T follicular helper cell (primary cell): ENCODE data around the gene IGF1R.

Experiments
- DNase-seq: peaks from one replicate; pipeline ENCODE4 v3.0.0-alpha.2; 2020; ENCODE audit warnings: low read depth

The IGF1R gene

DNA sequence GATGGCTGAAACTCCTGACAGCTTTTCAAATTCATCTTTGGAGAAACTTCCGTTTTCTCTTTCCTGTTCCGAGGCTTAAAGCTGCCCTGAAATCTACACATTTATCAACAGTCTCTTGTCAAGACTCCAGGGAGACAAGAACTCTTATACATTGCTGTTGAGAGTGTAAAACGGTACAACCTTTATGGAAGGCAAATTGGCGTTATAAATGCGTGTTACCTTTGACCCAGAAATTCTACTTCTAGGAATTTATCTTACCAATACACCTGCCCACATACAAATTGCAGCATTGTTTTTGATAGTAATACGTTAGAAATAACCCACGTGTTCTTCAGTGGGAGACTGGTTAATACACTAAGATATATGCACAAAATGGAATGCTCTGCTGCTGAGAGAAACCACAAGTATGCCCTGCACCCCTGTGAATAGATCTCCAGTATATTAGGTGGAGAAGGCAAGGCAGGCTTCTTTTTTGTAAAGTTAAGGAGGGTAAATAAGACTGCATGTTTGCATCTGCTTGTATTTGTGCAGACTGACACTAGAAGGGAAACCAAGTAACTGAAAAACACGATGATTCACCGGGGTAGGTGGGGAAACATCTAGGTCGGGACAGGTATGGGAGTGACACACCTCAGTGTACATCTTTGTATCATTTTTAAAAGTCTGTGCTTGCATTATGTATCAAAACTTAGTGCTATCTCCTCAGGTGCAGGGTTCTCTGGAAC is 97.5 kb downstream of the IGF1R start:
- DNase-seq = no peak

DNA sequence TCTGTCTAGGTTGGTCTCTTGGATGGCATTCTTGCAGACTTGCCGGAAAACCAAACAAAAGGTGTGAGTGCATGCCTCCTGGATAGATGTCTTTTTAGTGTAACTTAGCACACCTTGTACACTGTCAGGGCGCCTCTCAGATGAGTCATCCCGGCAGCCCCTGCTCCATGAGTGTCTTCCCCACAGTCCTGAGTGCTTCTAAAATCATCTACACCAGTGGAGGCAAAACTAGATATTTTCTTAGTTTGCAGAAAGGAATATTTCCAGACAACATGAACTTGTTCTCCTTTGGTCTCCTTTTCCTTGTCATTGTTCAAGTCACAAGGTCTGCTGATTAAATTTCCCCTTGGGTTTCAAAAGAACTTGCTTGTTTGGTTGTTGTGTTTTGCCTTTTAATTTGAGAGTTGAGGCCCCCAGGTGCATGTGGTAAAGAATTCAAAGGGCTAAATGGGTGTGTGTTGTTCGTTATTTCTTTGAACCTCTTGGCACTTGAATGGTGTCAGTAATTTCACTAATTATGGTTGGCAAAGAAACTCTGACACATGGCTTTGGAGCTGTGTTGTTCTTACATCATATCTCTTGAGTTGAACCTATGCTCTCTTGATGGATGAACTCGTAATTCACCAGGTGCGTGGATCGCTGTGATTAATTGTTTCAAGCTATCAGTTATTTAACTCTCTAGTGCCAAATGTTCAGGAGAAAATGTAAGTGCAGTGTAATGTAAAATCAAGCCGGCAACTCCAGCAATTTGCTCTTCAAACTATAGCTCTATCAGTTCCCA is 98.2 kb downstream of the IGF1R start:
- no peak for DNase-seq

DNA sequence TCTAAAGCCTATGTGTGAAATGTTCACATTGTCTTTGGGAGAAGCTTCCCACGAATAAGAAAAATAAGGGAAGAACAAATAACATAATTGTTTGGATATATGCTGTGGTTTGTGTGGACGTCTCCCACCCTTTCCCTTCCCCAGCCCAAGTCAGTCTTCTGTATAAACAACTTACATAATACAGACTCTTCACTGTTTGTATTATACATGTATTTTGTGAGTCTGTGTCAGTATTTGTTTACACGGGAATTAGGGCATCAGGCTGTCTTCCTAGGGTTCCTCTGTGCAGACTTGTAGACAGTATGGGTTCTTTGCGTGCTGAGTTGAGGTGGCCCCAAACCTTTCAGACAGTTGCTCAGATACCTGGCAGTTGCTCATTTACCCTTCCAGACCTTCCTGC is 103.4 kb downstream of the IGF1R start:
- DNase-seq = no peak

DNA sequence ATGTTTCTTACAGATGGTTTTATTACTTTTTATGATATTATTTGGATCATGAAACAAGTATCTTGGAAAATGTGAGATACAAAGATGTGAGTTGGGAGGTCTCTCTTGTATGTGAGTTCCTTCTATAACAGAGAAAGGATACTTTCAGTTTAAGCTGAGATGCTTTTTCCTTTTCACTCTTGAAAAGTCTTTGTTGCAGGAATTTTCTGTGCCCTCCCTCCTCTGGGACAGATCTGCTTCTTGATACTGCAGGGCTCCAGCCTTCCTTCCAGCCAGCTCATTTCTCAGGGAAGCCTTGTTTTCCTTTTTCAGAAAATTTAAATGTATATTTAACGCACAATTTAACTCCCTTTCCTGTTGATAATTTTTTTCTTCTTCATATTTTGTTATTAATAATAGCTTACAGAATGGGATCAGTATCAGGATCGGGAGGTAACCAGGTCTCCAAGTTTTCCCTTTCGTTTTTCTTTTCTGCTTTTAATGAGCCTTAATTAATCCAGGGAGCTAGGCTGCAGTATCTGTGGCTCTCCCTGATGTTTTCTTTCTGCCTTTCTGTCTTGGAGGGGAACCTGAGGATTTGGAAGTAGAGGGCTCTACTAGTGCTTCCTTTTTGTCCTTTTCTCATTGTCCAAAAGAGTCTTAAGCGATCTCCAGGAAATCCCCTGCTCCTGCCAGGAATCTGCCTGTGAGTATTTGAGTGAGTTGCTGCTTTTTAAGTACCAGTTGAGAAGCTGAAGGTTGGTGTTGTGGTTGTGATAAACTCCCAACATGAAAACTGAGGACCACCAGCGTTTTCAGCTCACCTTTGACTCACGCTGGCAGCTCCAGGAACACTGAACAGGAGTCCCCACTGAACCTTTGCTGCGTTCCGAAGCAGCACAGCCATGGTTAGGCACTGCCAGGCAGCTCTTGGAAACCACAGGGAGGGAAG is 105.7 kb downstream of the IGF1R start:
- DNase-seq = no peak

DNA sequence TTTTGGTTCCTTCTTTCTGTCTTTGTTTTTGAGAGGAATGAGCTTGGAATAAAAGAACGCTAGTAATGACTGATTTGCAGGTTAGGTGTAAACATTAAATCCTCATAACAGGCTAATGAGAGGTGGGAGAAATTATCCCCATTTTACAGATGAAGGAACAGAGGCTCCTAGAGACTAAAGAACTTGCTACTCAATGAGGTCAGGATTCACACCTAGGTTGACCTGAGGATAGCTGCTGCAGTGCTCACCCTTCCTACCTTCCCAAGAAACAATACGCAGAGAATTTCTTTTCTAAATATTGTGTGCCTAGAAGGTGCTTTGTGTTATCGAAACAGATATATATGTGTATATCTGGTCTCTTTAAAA is 106.3 kb downstream of the IGF1R start:
- DNase-seq = no peak

DNA sequence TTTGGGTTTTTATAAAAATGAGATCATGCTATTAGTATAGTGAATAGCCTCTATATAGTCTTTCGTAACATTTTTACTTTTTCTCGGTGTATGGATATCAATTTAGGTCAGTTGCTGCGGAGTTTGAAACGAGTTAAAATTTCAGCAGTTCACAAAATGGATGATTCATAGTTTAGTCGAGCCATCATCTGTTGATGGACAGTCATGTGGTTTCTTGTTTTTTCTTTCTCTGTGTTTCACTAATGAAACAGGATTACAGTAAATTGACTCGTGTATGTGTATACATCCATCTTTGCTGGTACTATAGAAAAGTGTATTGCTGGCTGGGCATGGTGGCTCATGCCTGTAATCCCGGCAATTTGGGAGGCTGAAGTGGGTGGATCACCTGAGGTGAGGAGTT is 106.8 kb downstream of the IGF1R start:
- DNase-seq = no peak

DNA sequence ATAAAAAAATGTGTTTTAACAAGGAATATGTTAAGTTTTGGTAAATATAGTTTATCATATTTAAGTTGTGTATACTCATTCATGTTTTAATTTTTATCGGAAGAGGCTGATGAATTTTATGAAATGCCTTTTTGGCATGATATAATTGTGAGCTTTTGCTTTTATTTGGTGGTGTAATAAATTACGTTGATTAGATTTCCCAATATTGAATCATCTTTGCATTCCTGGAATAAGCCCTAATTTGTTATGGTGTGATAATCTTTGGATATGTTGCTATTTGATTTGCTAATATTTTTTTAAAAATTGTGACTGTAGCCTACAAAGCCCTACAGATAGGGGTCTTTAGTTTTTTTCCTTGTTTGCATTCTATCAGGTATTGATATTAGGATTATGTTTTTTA is 107.4 kb downstream of the IGF1R start:
- no peak for DNase-seq

DNA sequence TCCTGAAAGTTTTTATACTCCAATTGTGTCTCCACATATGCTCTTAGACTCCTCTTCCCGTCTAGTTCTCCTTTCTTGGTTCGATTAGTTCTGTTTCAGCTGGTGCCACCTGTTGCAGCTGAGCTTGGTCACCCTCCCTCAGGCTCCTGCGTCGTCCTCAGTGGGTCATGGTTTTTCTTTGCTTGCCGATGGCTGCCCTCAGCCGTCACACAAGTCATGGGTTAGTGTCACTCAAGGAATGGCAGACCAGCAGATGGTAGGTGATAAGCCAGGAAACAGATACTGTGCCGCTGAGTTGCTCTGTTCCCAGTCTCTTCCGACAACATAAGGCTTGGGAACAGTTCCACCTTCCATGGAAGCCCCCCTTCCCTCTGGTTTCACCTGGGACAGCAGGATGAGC is 109.9 kb downstream of the IGF1R start:
- DNase-seq = no peak

DNA sequence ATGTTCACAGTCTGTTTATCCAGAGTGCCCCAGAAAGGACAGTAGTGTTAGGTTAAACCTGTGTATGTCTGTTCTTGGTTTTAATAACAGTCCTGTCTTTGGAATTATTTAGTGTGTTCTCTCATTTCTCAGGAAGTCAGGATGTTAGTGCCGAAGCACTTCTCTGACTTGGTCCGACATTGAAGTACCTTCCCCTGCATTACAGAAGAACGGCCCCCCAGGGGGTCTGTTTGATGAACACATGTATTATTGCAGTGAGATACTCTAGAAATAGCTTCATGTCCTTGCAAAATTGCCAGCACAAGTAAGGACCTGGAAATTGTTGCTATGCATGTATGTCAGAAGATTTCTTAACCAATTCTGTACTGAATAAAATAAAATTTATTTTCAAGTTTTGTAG is 110.9 kb downstream of the IGF1R start:
- no peak for DNase-seq

DNA sequence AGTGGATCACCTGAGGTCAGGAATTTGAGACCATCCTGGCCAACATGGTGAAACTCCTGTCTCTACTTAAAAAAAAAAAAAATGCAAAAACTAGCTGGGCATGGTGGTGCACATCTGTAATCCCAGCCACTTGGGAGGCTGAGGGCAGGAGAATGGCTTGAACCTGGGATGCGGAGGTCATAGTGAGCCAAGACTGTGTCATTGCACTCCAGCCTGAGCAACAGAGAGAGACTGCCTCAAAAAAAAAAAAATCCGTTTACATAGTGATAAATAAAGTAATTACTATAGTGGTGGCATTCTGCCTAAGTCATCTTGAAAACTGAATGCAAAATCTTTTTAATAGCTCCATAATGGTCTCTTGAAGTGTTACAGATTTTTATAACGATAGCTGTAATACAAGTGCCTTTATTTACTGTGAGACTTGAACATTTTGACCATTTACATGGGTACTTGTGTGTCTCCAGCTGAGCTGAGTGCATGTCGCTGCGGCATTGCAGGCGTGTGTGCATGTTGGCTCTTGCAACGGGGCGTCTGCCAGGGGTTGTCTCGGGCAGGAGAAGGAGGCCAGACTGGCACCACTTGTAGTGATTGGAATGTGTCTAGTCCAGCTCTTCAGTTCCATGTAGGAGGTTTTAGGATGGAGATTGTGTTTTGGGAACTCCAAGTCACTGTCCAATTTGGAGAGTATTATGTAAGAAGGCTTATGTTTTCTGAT is 111.9 kb downstream of the IGF1R start:
- DNase-seq = no peak

DNA sequence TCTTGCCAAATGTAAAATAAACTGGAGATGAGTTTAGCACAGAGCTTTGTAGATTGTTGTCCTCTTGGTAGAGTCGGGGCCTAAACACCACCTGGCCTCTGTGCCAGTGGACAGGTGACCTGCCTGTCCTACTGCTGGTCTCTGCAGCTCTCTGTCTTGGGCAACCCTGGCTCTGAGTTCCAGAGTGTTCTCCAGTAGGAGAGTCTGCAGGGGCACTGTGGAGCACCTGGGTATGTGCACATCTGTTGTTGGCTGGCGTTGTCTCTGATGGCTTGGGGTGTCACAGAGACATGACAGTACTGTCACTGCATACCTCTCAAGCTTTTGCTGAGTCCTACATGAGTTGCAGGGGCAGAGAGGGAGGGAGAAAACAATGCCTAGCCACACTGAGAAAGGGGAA is 112.6 kb downstream of the IGF1R start:
- DNase-seq = no peak

DNA sequence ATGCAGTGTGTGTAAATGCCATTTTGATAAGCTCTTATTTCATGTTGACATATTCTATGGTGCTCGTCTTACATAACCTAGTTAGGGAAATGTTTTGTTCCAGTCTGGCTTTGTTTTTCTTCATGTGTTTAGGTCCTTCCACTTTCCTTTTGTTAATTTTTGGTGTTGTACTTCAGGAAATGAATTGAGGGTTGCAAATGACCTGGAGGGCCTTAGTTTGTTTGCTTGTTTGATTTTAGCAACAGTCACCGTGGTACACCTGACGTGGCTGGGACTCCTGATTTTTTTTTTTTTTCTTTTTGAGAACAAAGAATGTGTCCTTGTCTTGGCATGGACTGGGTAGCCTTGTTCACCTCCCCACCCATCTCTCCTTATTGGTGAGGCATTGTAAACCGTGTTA is 114.8 kb downstream of the IGF1R start:
- no peak for DNase-seq

DNA sequence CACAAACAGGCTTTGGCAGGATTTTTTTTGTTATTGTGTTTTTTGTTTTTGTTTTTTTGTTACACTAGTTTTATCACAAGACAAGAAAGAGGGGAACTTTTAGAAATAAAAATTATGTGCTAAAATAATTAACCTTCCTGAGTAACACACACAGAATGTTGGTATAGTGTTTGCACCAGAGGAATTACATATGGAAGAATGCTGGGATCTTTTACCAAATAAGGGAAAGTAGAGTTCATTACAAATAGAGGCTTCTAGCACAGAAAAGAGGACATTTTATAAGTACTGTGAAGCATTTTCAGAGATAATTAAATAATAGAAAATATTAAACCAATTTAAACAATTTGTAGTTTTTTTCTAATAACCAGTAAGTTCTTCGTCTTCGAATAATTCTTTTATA is 116.0 kb downstream of the IGF1R start:
- DNase-seq = no peak

DNA sequence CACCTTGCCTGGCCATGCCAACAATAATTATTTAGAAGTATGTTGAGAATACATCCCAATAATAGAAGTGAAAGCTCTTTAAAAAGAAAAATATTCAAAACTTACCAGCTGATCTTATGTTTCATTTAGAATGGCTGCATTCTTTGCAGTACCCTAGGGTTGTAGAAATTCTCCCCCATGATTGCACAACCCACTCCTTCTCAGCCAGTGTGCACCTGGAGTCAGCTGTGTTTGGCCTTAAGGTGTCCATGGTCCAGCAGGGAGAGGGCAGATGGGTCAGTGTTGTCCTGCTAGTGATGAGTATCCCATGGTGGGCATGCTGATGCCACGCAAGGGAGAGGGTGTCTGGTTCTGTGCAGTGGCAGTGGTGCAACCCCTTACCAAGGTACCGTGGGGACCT is 117.3 kb downstream of the IGF1R start:
- DNase-seq = no peak

DNA sequence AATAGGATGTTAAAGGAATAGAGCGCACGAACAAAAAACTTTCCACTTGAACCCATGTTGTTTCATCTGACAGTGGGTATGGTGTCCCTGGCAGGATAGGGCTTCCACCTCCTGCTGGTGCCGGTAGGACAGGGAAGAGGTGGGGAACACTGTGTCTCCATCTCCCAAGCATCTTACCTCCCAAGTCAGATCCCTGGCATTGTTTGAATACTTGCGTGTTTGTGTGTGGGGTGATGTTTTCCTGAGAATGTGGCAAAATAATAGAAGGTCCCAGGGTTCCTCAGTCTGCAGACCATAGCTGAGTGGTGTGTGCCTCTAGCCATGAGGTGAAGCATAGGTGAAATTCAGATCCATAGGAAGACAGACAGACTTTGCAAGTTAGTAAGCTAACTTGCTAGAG is 119.4 kb downstream of the IGF1R start:
- DNase-seq = no peak

DNA sequence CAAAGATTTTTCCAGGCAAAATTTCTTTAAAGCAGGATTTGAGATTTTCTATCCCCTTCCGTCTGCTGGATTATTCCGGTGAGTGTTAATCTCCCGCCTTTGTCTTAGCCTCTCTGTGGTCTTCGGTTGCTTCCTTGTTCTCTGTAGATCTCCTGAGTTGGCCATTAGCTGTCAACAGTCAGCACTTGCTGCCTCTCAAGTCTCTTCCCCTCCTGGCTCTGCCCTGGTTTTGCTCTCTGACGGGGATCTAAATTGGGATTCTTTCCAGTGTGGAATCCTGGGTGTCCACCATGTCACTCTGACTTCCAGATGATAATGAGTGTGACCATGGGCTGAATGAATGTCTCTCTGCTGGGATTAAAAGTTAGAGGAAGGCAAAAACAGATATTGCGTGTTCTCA is 121.5 kb downstream of the IGF1R start:
- DNase-seq = no peak

DNA sequence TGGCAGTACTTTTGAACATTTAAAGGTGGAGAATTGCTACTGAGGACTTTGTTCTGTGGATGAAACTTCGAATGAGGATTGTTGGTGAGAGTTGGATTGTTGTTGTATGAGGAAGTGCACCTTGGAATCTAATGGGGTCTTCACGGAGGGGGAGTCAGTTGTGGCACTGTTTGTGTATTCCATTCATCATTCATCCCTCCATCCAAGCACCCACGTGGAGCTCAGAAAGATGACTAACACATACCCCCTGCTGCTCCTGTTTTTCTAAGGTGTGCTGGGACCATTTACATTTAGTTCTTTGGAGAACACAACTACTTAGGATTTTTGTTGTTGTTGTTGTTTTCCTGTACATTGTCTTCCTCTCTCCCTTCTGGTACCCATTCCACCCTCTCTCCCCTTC is 122.6 kb downstream of the IGF1R start:
- DNase-seq = no peak

DNA sequence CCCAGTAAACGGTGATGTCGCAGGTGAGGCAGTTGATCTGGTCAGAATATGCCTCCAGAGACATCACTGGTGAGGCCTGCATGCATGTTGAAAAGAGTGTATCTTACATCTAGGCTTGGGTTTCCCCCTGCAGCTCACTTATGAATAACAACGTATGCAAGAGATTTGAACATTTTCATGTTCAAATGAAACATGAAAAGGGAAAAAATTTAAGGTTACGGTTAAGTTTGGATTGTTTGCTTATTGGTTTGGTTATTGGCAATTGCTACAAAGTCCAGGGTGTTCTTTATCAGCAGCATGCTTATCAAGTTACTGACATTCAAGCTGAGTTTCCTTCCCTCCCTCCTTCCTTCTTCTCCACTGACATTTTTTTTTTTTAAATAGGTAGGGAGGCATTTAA is 123.2 kb downstream of the IGF1R start:
- no peak for DNase-seq

DNA sequence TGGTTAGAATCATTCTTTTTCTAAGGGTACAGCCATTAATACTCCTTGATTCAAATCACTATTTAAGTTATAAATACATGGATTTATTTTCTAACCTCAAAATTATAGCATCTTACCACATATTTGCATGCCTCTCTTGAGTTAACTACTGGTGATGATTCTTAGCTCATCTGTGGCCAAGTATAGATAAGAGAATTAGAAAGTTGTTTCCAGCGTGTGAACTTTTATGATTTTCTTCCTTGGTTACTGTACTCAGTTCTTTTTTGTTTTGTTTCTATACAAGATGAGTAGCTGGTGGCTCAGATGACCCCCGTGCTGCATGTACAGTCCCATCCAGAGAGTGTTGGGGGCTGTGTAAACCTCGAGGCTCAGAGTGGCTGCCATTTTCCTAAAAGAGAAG is 124.6 kb downstream of the IGF1R start:
- no peak for DNase-seq

DNA sequence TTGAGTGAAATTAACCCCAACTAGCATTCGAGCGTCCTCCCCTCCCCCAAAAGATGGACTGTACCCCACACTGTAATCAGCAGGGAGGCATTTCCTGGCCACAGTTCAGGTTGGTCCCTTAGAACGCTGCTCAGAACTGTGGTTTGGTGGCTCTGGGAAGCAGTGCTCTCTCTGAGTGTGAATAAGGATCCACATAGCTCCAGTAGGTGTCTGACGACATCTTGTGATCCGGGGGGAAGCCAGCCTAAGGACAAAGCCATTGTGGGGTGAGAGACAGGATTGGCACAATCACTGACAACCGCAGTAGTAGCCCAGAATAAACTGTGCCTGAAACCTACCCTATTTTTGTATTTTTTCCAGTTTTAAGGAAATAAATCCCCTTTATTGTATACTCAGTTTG is 125.3 kb downstream of the IGF1R start:
- no peak for DNase-seq

DNA sequence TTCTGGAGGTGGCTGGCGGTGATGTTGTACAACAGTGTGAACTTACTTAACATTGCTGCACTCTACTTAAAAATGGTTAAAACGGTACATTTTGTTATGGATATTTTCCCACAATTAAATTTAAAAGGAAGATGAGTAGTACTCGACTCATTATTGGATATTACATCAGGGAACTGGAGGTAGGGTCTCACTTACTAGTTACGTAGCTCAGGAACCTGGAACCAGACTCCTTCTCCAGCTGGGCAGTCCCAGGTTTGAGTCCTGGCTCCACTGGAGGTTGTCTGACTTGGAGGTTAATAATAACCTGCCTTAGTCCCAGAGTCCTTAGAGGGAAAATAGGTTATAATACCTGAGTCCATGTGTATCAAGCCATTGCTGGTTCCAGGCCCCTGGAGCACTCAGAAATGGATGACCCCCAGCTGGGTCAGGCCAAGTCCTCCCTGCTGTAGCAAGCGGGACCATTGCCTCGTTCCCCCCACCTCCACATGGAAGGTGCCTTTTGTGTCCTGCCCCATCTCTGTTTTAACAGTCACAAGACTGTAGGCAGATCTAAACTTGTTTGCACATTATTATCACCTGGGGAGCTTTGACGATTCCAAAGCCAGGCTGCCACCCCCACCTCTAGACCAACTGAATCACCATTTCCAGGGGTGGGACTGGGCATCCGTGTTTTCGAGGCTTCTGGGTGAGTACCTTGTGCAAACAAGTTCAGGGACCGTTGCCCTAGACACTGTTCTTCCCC is 126.6 kb downstream of the IGF1R start:
- DNase-seq = no peak
